ENCODE measurements around the gene CCNY. TPM values are rescaled to one million over a fixed set of nuclear protein-coding genes. Genes with fewer than 3 reads are reported as not detected.
A peak's percentile ranks its signal among the peaks of the same experiment; 100 is the strongest.

The CCNY gene
- total and polyA plus RNA-seq, 2 donors (not counting 1 experiment from before 2014, with no cell fraction given) = 34.1 to 64.9 TPM

GRCh38 chr10:35564341-35564968 lies 228.1 kb downstream of the CCNY start:
- Histone ChIP-seq H4K20me1 (ENCODE audit: control insufficient read depth, insufficient read depth, low read length, poor library complexity, severe bottlenecking) (peaks cover 8% of the 10 kb centered on the region), H3K36me3 (replicated peaks in 1 of 2; ENCODE audit: control extremely low read depth in 1 of 2, control insufficient read depth in 1 of 2, extremely low read depth in 1 of 2, insufficient read depth in 2 of 2, low read length in 1 of 2) (peaks cover 0 to 51% of the 10 kb centered on the region in 2 experiments), H3K9ac (ENCODE audit: low read length) (no peak overlapping the region), H3K4me3 (ENCODE audit: control extremely low read depth in 1 of 5, extremely low read depth in 1 of 5, insufficient read depth in 1 of 5, low read depth in 2 of 5, low read length in 4 of 5) (no peak overlapping the region), H2AFZ (ENCODE audit: insufficient read depth, low read depth, low read length, poor library complexity, severe bottlenecking) (no peak overlapping the region), H3K9me3 (ENCODE audit: control extremely low read depth in 1 of 3, control insufficient read depth in 2 of 3, insufficient read depth in 1 of 3, low read length in 2 of 3) (no peaks in the 10 kb centered on the region), H3K27ac (ENCODE audit: low read length in 2 of 2) (peak overlapping the region; percentile 6 to 61), H3K27me3 (replicated peaks in 1 of 4; ENCODE audit: control extremely low read depth in 1 of 4, control insufficient read depth in 3 of 4, insufficient read depth in 4 of 4, low read length in 3 of 4) (no peaks in the 10 kb centered on the region), H3K4me1 (ENCODE audit: control insufficient read depth in 2 of 2, insufficient read depth in 2 of 2, low read length in 2 of 2) (peaks cover 12 to 20% of the 10 kb centered on the region in 2 donors), H3K4me2 (replicated peaks; ENCODE audit: low read depth, low read length, poor library complexity, severe bottlenecking) (peak overlapping the region; percentile 39), H3K79me2 (ENCODE audit: control insufficient read depth, insufficient read depth, low read length) (peaks cover 3% of the 10 kb centered on the region)
- no peak for ATAC-seq (ENCODE audit: low read depth)
- peaks cover 19% of the 10 kb centered on the region for H3K4me1 Mint-ChIP-seq
- intact Hi-C loops (cut with micrococcal nuclease) = no loop called here
- H3K27ac Mint-ChIP-seq = peak overlapping the region; percentile 46
- peak; percentile 30 for DNase-seq
- TF ChIP-seq EZH2 (IDR thresholded peaks at IDR 0.05; ENCODE audit: borderline replicate concordance, insufficient read depth, low read depth, low read length, poor library complexity, severe bottlenecking) (no peak), CTCF (IDR thresholded peaks at IDR 0.05) (no peak)
- no peaks in the 10 kb centered on the region for H3K27me3 Mint-ChIP-seq
- no peaks in the 10 kb centered on the region for H3K9me3 Mint-ChIP-seq (ENCODE audit: insufficient read depth)
- WGBS (ENCODE audit: insufficient coverage) = 57% methylated on average over 6 of the region's 6 CpGs
- ChIA-PET CTCF (interaction anchor here (0.7 to 5.7 kb wide), 14 partner anchors 9 to 445 kb away, joined by 3 to 31 read pairs (median 6); no protein-coding TSS in a partner anchor), POLR2A (interaction anchor here (0.6 kb wide), 1 partner anchor 418 kb away, joined by 8 read pairs; no protein-coding TSS in a partner anchor)
- H3K4me3 Mint-ChIP-seq = no peak overlapping the region

GRCh38 chr10:35565602-35566081 lies 229.3 kb downstream of the CCNY start:
- Mint-ChIP-seq H3K4me1 (peaks cover 19% of the 10 kb centered on the region), H3K27ac (no peak overlapping the region), H3K9me3 (ENCODE audit: insufficient read depth) (no peaks in the 10 kb centered on the region), H3K4me3 (no peak overlapping the region), H3K27me3 (no peaks in the 10 kb centered on the region)
- H3K4me1 ChIP-seq (ENCODE audit: control insufficient read depth in 2 of 2, insufficient read depth in 2 of 2, low read length in 2 of 2) = peaks cover 12 to 20% of the 10 kb centered on the region in 2 donors
- peaks cover 0 to 52% of the 10 kb centered on the region in 2 experiments for H3K36me3 ChIP-seq (replicated peaks in 1 of 2; ENCODE audit: control extremely low read depth in 1 of 2, control insufficient read depth in 1 of 2, extremely low read depth in 1 of 2, insufficient read depth in 2 of 2, low read length in 1 of 2)
- no peaks in the 10 kb centered on the region for H3K27me3 ChIP-seq (replicated peaks in 1 of 4; ENCODE audit: control extremely low read depth in 1 of 4, control insufficient read depth in 3 of 4, insufficient read depth in 4 of 4, low read length in 3 of 4)
- peaks cover 3% of the 10 kb centered on the region for H3K79me2 ChIP-seq (ENCODE audit: control insufficient read depth, insufficient read depth, low read length)
- no peak overlapping the region for H3K9ac ChIP-seq (ENCODE audit: low read length)
- ATAC-seq (ENCODE audit: low read depth) (no peak), DNase-seq (no peak)
- POLR2A ChIA-PET = no interaction called here
- H3K4me2 ChIP-seq (replicated peaks; ENCODE audit: low read depth, low read length, poor library complexity, severe bottlenecking) = no peak overlapping the region
- H3K9me3 ChIP-seq (ENCODE audit: control extremely low read depth in 1 of 3, control insufficient read depth in 2 of 3, insufficient read depth in 1 of 3, low read length in 2 of 3) = no peaks in the 10 kb centered on the region
- no peak overlapping the region for H3K4me3 ChIP-seq (ENCODE audit: control extremely low read depth in 1 of 5, extremely low read depth in 1 of 5, insufficient read depth in 1 of 5, low read depth in 2 of 5, low read length in 4 of 5)
- intact Hi-C loops (cut with micrococcal nuclease) = no loop called here
- H4K20me1 ChIP-seq (ENCODE audit: control insufficient read depth, insufficient read depth, low read length, poor library complexity, severe bottlenecking) = peaks cover 8% of the 10 kb centered on the region
- no peak overlapping the region for H2AFZ ChIP-seq (ENCODE audit: insufficient read depth, low read depth, low read length, poor library complexity, severe bottlenecking)
- CTCF ChIA-PET = interaction anchor here (0.6 to 5.7 kb wide), 3 partner anchors 11 to 326 kb away, joined by 3 to 22 read pairs (median 3); no protein-coding TSS in a partner anchor
- H3K27ac ChIP-seq (ENCODE audit: low read length in 2 of 2) = no peak overlapping the region
- TF ChIP-seq EZH2 (IDR thresholded peaks at IDR 0.05; ENCODE audit: borderline replicate concordance, insufficient read depth, low read depth, low read length, poor library complexity, severe bottlenecking) (no peak), CTCF (IDR thresholded peaks at IDR 0.05) (no peak)
- WGBS (ENCODE audit: insufficient coverage) = 98% methylated on average over 7 of the region's 8 CpGs
